Measurements from ENCODE around the gene KCNIP4.

The KCNIP4 gene

GRCh38 chr4:21685911-21686310, 262.7 kb downstream of the KCNIP4 start:
- DNase-seq (ENCODE audit: low spot score), result no peak

GRCh38 chr4:21680326-21680898, 268.2 kb downstream of the KCNIP4 start:
- no peak for DNase-seq (ENCODE audit: low spot score)

GRCh38 chr4:21678711-21679110, 269.9 kb downstream of the KCNIP4 start:
- DNase-seq (ENCODE audit: low spot score), result no peak

- DNase-seq (ENCODE audit: low spot score), result no peak
Observed at GRCh38 chr4:21677173-21677572, 271.4 kb downstream of the KCNIP4 start.

GRCh38 chr4:21664355-21664754, 284.2 kb downstream of the KCNIP4 start:
- no peak for DNase-seq (ENCODE audit: low spot score)

- no peak for DNase-seq (ENCODE audit: low spot score)
Observed at GRCh38 chr4:21656832-21657231, 291.7 kb downstream of the KCNIP4 start.

GRCh38 chr4:21655031-21655430, 293.5 kb downstream of the KCNIP4 start:
- no peak for DNase-seq (ENCODE audit: low spot score)

GRCh38 chr4:21652508-21653231, 295.9 kb downstream of the KCNIP4 start:
- DNase-seq (ENCODE audit: low spot score), result no peak

GRCh38 chr4:21649391-21650090, 299.0 kb downstream of the KCNIP4 start:
- DNase-seq (ENCODE audit: low spot score), result no peak

- no peak for DNase-seq (ENCODE audit: low spot score)
Observed at GRCh38 chr4:21645776-21646175, 302.8 kb downstream of the KCNIP4 start.

GRCh38 chr4:21641696-21642095, 306.9 kb downstream of the KCNIP4 start:
- no peak for DNase-seq (ENCODE audit: low spot score)

- DNase-seq (ENCODE audit: low spot score), result no peak
Observed at GRCh38 chr4:21638171-21638725, 310.3 kb downstream of the KCNIP4 start.

- DNase-seq (ENCODE audit: low spot score), result no peak
Observed at GRCh38 chr4:21628916-21629610, 319.5 kb downstream of the KCNIP4 start.

GRCh38 chr4:21628116-21628670, 320.4 kb downstream of the KCNIP4 start:
- DNase-seq (ENCODE audit: low spot score), result no peak

GRCh38 chr4:21625447-21625846, 323.1 kb downstream of the KCNIP4 start:
- no peak for DNase-seq (ENCODE audit: low spot score)

GRCh38 chr4:21605006-21605405, 343.6 kb downstream of the KCNIP4 start:
- no peak for DNase-seq (ENCODE audit: low spot score)

GRCh38 chr4:21596521-21596920, 352.1 kb downstream of the KCNIP4 start:
- DNase-seq (ENCODE audit: low spot score), result no peak

GRCh38 chr4:21593671-21594001, 354.9 kb downstream of the KCNIP4 start:
- DNase-seq (ENCODE audit: low spot score), result no peak

GRCh38 chr4:21592970-21593670, 355.5 kb downstream of the KCNIP4 start:
- DNase-seq (ENCODE audit: low spot score), result no peak

GRCh38 chr4:21577056-21577455, 371.5 kb downstream of the KCNIP4 start:
- no peak for DNase-seq (ENCODE audit: low spot score)

GRCh38 chr4:21571100-21571499, 377.5 kb downstream of the KCNIP4 start:
- DNase-seq (ENCODE audit: low spot score), result no peak

GRCh38 chr4:21569638-21570037, 378.9 kb downstream of the KCNIP4 start:
- no peak for DNase-seq (ENCODE audit: low spot score)
